ENCODE results near the gene EXO1.

GRCh38 chr1:241837416-241837815, 10.6 kb upstream of the EXO1 start:
- TF ChIP-seq ZNF384 (IDR thresholded peaks at IDR 0.05) (no peak), FOXM1 (IDR thresholded peaks at IDR 0.05; ENCODE audit: borderline replicate concordance) (no peak), SUZ12 (IDR thresholded peaks at IDR 0.05) (no peak), PKNOX1 (IDR thresholded peaks at IDR 0.05) (no peak), BHLHE40 (IDR thresholded peaks at IDR 0.05; ENCODE audit: borderline replicate concordance) (no peak), ELF4 (IDR thresholded peaks at IDR 0.05) (no peak), ARNT (IDR thresholded peaks at IDR 0.05) (no peak), TARDBP (IDR thresholded peaks at IDR 0.05) (no peak), FOXK2 (IDR thresholded peaks at IDR 0.05) (no peak), HDGF (IDR thresholded peaks at IDR 0.05; ENCODE audit: borderline replicate concordance) (no peak), NFRKB (IDR thresholded peaks at IDR 0.05) (no peak), SP1 (IDR thresholded peaks at IDR 0.05) (no peak), FOXA1 (IDR thresholded peaks at IDR 0.05) (no peak)
